GM18873 (cell line): ENCODE data around the gene AKR1B1.

Experiments used
- ATAC-seq: cut with Tn5 transposase; IDR thresholded peaks from one replicate; pipeline ENCODE4 v1.9.1; 2021; ENCODE audit warnings: mild to moderate bottlenecking, moderate library complexity, moderate number of reproducible peaks; ENCODE audit not compliant: unreplicated experiment, low FRiP score

Gene AKR1B1

GRCh38 chr7:134447383-134447782, 11.5 kb downstream of the AKR1B1 start:
- no peak for ATAC-seq

- no peak for ATAC-seq
These were observed 12.0 kb downstream of the AKR1B1 start for GRCh38 chr7:134446923-134447322.

GRCh38 chr7:134446446-134446845, 12.5 kb downstream of the AKR1B1 start:
- ATAC-seq: no peak

GRCh38 chr7:134444961-134445315, 14.0 kb downstream of the AKR1B1 start:
- no peak for ATAC-seq

GRCh38 chr7:134444198-134444960, 14.5 kb downstream of the AKR1B1 start:
- no peak for ATAC-seq

GRCh38 chr7:134443396-134444070, 15.4 kb downstream of the AKR1B1 start:
- no peak for ATAC-seq

- no peak for ATAC-seq
These were observed 16.3 kb downstream of the AKR1B1 start for GRCh38 chr7:134442441-134443220.

GRCh38 chr7:134441264-134441663, 17.6 kb downstream of the AKR1B1 start:
- ATAC-seq: no peak

GRCh38 chr7:134440476-134440875, 18.4 kb downstream of the AKR1B1 start:
- no peak for ATAC-seq

GRCh38 chr7:134440067-134440466, 18.8 kb downstream of the AKR1B1 start:
- ATAC-seq: no peak

GRCh38 chr7:134438946-134439345, 20.0 kb downstream of the AKR1B1 start:
- no peak for ATAC-seq

GRCh38 chr7:134435161-134435920, 23.6 kb downstream of the AKR1B1 start:
- ATAC-seq: no peak

- ATAC-seq: no peak
These were observed 24.2 kb downstream of the AKR1B1 start for GRCh38 chr7:134434701-134435100.

- no peak for ATAC-seq
These were observed 25.5 kb downstream of the AKR1B1 start for GRCh38 chr7:134433430-134433829.

- ATAC-seq: peak; percentile 90
These were observed 26.4 kb downstream of the AKR1B1 start for GRCh38 chr7:134432296-134433152.

- ATAC-seq: no peak
These were observed 27.1 kb downstream of the AKR1B1 start for GRCh38 chr7:134431815-134432214.

GRCh38 chr7:134429481-134429880, 29.4 kb downstream of the AKR1B1 start:
- no peak for ATAC-seq

- no peak for ATAC-seq
These were observed 30.0 kb downstream of the AKR1B1 start for GRCh38 chr7:134428942-134429341.

- ATAC-seq: no peak
These were observed 31.0 kb downstream of the AKR1B1 start for GRCh38 chr7:134427896-134428295.

- ATAC-seq: no peak
These were observed 33.1 kb downstream of the AKR1B1 start for GRCh38 chr7:134425777-134426176.
